ENCODE measurements around the gene PITPNC1. TPM values are rescaled to one million over a fixed set of nuclear protein-coding genes. Genes with fewer than 3 reads are reported as not detected.
"Not testable (repeated sequence)": the region's sequence is repeated elsewhere in the genome, so short reads cannot be mapped to it uniquely, and the experiment has no call there.

The PITPNC1 gene
- polyA plus RNA-seq, 3 donors, result 17.7 to 21.5 (median 19.6) TPM

DNA sequence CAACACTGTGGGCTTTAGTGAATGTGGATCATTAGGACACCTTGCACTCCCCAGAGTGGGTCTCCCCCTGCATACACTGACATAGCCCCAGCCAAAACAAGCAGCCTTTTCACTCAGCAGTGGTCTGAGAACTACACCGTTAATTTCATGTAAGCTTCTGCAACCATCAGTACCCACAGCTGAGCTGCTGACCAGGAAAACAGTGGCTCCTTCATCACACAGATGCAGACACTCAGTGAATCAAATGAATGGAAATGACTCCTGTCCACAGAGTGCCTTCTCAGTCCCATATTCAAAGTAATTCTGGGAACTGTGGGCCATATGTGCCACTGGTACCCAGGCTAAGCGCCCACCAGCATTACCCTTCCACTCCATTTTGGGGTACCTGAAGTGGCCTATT, 301.3 kb downstream of the PITPNC1 start:
- DNase-seq, result no peak

- DNase-seq, result no peak
Observed at GRCh38 chr17:67679225-67679624, 302.1 kb downstream of the PITPNC1 start.

GRCh38 chr17:67679721-67680120, 302.6 kb downstream of the PITPNC1 start:
- DNase-seq, result no peak

DNA sequence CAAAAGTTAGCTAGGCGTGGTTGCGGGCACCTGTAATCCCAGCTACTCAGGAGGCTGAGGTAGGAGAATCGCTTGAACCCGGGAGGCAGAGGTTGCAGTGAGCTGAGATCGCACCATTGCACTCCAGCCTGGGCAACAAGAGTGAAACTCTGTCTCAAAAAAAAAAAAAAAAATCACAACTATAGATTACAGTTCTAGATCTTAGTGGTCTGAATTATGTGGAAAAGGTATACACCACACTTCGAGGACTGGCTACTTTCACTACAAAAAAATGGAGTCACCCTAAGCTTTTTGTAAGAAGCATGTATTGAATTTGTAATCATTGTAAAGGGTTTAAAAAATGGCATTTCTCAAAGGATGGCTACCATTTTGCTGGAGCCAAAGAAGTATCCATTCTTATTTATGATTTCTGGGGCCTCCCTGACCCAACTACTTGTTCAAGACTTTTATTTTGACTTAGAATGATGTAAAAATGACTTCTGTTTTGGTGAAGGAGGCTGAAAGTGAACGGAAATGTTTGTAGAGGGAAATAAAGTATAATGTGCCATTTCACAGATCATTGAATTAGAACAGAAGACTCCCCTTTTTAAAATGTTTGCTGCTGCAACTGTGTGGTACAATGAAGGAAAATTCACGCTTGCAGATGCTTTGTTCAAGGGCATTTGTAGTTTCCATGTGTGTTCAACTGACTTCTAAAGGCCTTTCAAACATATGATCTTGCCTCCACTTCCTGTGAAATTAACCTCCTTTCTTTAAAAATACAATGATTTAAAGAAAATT, 303.6 kb downstream of the PITPNC1 start:
- DNase-seq, result no peak

- DNase-seq, result no peak
Observed at GRCh38 chr17:67682196-67682595, 305.1 kb downstream of the PITPNC1 start.

DNA sequence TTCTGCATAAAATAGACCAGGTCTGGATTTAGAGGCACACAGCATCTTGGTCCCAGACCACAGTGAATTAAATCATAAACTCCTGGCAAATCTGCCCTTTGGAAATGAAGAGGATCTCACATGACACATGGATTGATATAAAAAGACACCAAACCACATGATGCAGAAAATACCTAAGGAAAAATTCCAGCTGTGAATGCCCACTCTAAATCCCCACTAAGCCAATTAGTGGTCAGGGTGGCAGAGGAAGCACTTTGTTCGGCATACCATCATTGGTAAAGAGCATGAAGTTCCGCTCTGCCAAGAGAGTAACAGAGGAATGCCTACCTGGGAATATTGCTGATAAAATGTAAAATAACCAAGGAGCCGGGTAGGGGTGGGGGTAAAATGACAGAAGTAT, 308.3 kb downstream of the PITPNC1 start:
- no peak for DNase-seq

- DNase-seq, result no peak
Observed at GRCh38 chr17:67686241-67686640, 309.2 kb downstream of the PITPNC1 start.

DNA sequence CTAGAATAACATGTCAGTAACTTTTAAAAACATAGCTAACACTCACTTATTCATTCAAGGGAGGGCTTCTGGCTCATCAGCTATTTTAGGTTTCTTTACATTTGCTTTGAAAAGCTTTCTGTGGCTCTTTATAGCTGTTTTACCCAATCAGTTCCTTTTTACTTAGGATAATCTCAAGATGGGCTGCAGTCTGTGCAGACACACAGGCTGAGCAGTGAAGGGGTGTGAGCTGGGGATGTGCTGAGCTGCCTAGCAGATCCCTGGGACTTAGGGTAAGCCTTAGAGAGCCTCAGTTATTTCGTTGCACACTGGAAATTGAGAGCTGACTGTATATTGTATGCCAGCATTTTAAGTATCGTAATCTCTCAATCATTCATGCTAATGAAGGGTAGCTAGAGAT, 310.4 kb downstream of the PITPNC1 start:
- no peak for DNase-seq

- DNase-seq, result peak; percentile 67
Observed at GRCh38 chr17:67689534-67690177, 312.6 kb downstream of the PITPNC1 start.

GRCh38 chr17:67693811-67694210, 316.7 kb downstream of the PITPNC1 start:
- no peak for DNase-seq

GRCh38 chr17:67696347-67696746, 319.3 kb downstream of the PITPNC1 start:
- DNase-seq, result no peak

DNA sequence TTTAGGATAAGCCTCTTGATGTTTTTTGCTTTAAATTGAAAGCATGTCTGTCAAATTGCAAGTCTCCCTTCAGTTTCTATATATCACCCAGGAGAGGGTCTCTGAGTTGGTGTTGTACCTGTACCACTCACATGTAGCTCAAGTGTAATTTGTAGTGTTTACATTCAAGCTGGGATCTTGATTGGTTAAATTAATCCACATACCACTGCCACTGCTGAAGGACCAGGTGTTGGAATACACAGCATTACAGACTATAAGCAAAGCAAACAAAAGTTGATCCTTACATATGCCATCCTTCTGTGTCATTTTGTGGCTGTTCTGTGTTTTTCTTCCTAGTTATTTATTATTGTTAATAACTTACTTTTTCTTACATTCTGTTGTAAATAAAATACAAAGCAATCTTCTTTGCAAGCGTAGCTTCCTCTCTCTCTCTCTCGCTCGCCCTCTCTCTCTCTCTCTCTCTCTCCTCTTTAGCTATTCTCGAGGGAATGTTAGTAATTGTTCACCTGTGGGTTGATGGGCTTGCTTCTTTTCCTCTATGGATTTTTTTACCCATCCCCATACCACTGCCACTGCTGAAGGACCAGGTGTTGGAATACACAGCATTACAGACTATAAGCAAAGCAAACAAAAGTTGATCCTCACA, 319.9 kb downstream of the PITPNC1 start:
- DNase-seq, result no peak

DNA sequence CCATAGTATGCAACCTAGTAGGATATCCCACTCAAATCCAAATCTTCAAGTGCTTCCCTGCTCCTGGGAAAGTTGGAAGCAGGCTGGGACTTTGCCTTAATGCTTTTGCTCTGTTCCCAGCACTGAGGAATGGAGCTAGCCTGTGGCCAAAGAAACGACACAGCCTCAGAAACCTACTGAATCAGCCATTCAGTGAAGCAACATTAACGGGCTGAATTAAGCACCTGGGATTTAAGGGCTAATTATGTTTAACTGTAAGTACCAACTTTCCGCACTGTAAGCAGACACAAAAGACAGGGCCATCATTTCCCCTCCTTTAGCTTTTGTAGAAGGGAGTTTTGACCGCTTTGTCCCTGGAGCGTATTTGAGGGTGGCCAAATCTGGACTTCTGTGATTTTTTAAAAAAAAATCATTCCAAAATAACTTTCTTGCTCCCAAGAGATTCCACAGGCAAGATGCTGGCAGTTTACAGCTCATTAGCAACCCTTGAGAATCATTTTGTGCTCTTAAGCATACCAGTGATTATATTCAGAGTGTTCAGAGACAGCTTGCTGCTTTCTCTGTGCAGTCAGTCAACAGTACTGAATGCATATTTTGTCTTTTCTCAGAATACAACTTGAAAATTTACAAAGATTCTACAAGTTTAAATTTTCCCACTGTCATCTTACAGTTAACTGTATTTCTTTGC, 323.1 kb downstream of the PITPNC1 start:
- DNase-seq, result no peak

DNA sequence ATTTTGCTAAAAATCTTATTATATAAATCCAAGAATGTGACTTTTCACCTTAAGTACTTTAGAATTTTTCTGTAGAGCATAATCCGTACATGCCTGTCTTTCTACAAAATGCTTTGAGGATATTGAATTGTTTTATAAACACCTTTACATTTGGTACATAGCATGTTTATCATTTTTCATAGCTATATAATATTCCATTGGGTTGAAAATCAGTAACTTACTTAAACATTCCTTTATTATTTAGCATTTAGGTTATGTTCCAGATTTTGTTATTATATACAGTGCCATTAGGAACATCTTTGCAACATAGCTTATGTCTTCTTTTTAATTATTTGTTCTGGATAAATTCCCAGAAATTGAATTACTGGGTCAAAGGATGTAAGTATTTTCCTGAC, 323.6 kb downstream of the PITPNC1 start:
- no peak for DNase-seq

DNA sequence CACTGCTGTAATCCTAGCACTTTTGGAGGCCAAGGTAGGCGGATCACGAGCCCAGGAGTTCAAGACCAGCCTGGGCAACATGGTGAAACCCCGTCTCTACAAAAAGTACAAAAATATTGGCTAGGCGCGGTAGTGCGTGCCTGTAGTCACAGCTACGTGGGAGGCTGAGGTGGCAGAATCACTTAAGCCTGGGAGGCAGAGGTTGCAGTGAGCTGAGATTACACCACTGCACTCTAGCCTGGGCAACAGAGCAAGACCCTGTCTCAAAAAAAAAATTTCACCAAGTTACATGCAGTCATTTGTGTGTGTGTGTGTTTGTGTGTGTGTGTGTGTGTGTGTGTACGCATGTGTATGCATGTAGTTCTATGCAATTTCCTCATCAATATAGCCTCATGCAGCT, 325.8 kb downstream of the PITPNC1 start:
- not testable (repeated sequence) for DNase-seq

GRCh38 chr17:67707442-67707841, 330.4 kb downstream of the PITPNC1 start:
- no peak for DNase-seq

GRCh38 chr17:67708378-67708777, 331.3 kb downstream of the PITPNC1 start:
- DNase-seq, result no peak

GRCh38 chr17:67711916-67712315, 334.8 kb downstream of the PITPNC1 start:
- no peak for DNase-seq

DNA sequence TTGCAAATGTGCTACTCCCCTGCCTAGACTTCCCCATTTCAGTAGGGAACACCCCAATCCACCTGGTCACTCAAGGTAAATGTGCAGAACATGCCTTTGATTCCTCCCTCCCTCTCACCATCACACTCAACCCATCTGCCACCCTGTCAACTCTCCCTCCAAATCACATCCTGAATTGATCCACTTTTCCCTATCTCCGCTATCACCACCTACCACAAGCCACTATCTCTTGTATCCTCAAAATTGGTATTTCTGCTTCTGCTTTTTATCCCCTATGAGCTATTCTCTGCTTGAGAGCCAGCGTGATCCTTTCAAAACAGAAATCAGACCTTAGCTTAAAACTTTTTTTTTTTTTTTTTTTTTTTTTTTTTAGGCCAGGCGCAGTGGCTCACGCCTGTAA, 335.3 kb downstream of the PITPNC1 start:
- no peak for DNase-seq

DNA sequence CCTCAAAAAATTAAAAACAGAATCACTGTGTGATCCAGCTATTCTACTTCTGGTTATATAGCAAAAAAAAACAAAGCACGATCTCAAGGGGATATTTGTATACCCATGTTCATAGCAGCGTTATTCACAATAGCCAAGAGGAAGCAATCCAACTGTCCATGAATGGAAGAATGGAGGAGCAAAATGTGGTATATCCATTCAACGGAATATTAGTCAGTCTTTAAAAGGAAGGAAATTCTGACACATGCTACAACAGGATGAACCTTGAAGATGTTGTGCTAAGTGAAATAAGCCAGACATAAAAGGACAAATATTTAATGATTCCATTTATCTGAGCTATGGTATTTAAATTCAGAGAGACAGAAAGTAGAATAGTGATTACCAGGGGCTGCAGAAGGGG, 336.1 kb downstream of the PITPNC1 start:
- no peak for DNase-seq

- DNase-seq, result no peak
Observed at GRCh38 chr17:67716405-67716798, 339.3 kb downstream of the PITPNC1 start.

- no peak for DNase-seq
Observed at GRCh38 chr17:67717192-67717623, 340.1 kb downstream of the PITPNC1 start.

All from renal pelvis (tissue), 4 donors.